Peyer's patch (tissue), 4 donors: ENCODE measurements around the gene SGTA.

ENCODE experiments used
- CTCF ChIP-seq, 6 experiments: fragments of 450-650 bp in 4 of 6; fragments of 200-600 bp in 2 of 6; sonication (generic) in 1 of 6; IDR thresholded peaks; one replicate each; pipeline ENCODE4 v1.5.1; 2017 to 2019; ENCODE audit warnings: antibody characterized with exemption in 6 of 6, mild to moderate bottlenecking in 3 of 6, moderate library complexity in 1 of 6
- POLR2A ChIP-seq, 2 donors: fragments of 450-650 bp; IDR thresholded peaks; one replicate each; pipeline ENCODE4 v1.5.1; 2017; ENCODE audit warnings: antibody characterized with exemption in 2 of 2, mild to moderate bottlenecking in 2 of 2, moderate library complexity in 2 of 2

- TF ChIP-seq CTCF (IDR thresholded peaks at IDR 0.05) (no peak), POLR2A (IDR thresholded peaks at IDR 0.05) (no peak)
Observed at GRCh38 chr19:2735374-2735773, 47.7 kb downstream of the SGTA start.
